Heart left ventricle (tissue), 16 donors: ENCODE data around the gene PLEKHG4. TPM values are rescaled to one million over a fixed set of nuclear protein-coding genes. Genes with fewer than 3 reads are reported as not detected.
A peak's percentile ranks its signal among the peaks of the same experiment; 100 is the strongest.

Experiments used
- ATAC-seq, 4 donors: fragments of 200-7000 bp; cut with Tn5 transposase; one replicate each; pipeline ENCODE4 v1.9.1; 2020 to 2022; ENCODE audit warnings: moderate library complexity in 4 of 4, mild to moderate bottlenecking in 3 of 4, moderate number of reproducible peaks in 1 of 4
- DNase-seq, 5 donors: peaks; one replicate each; pipeline ENCODE4 v3.0.0-alpha.2; 2020
- H3K27ac ChIP-seq, 12 donors: fragments of 200-600 bp; sonication (generic) in 4 of 12; one replicate each; pipeline versions ENCODE4 v1.5.0 to v1.8.0; 2016 to 2022; ENCODE audit warnings: mild to moderate bottlenecking in 2 of 12
- H3K27me3 ChIP-seq, 9 donors: fragments of 200-600 bp; sonication (generic) in 2 of 9; one replicate each; pipeline versions ENCODE4 v1.5.1 to v1.8.0; 2016 to 2022; ENCODE audit warnings: mild to moderate bottlenecking in 3 of 9
- H3K36me3 ChIP-seq, 9 donors: fragments of 200-600 bp; sonication (generic) in 2 of 9; one replicate each; pipeline versions ENCODE4 v1.5.0 to v1.8.0; 2018 to 2022; ENCODE audit warnings: mild to moderate bottlenecking in 2 of 9
- H3K4me1 ChIP-seq, 12 donors: fragments of 200-600 bp; sonication (generic) in 4 of 12; one replicate each; pipeline versions ENCODE4 v1.5.0 to v1.8.0; 2016 to 2022; ENCODE audit warnings: mild to moderate bottlenecking in 3 of 12
- H3K4me3 ChIP-seq, 12 donors: fragments of 200-600 bp; sonication (generic) in 4 of 12; one replicate each; pipeline versions ENCODE4 v1.5.0 to v1.8.0; 2017 to 2022; ENCODE audit warnings: mild to moderate bottlenecking in 9 of 12, moderate library complexity in 4 of 12
- H3K9me3 ChIP-seq, 12 donors: fragments of 200-600 bp; sonication (generic) in 4 of 12; one replicate each; pipeline versions ENCODE4 v1.5.0 to v1.8.0; 2016 to 2022; ENCODE audit warnings: mild to moderate bottlenecking in 1 of 12
- CTCF ChIP-seq, 12 donors: fragments of 200-600 bp; sonication (generic) in 4 of 12; IDR thresholded peaks; one replicate each; pipeline versions ENCODE4 v1.5.0 to v1.8.0; 2018 to 2022; ENCODE audit warnings: antibody characterized with exemption in 12 of 12, mild to moderate bottlenecking in 5 of 12
- POLR2A ChIP-seq, 2 donors: fragments of 450-650 bp; IDR thresholded peaks; one replicate each; pipeline ENCODE4 v1.6.1; 2017; ENCODE audit warnings: antibody characterized with exemption in 2 of 2, mild to moderate bottlenecking in 2 of 2, moderate library complexity in 2 of 2
- WGBS, 4 donors: extraction: QIAGEN DNeasy Blood & Tissue Kit in 2 of 4; methylation state at CpG; one replicate each; pipeline versions ENCODE4 v1.1.5 to v1.1.7; 2013 to 2018; 5-methylcytosine and 5-hydroxymethylcytosine counted together
- intact Hi-C, 10 donors: fragments of 100-400 bp; cut with DNase I; formaldehyde crosslinking; loops; one replicate each; pipeline versions ENCODE4 v1.11.1 to v1.14.2; 2022
- polyA plus RNA-seq, 2 donors: library from polyadenylated mRNA; stranded (reverse); fragments of 200-250 nt; gene quantifications; one replicate each; pipeline ENCODE4 v1.2.3, GENCODE V29; 2013
- total RNA-seq, 9 donors: library from RNA; depleted of rRNA in 2 of 9; stranded (reverse); fragments of >200 nt in 2 of 9; fragmentation: NEBNext Ultra II Directional in 3 of 9; extraction: Animal tissue kit (Norgen Biotek cat#: 25700) in 3 of 9; gene quantifications; one replicate each; pipeline versions ENCODE4 v1.1.0 to v1.2.4, GENCODE V29; 2016 to 2023
- donor health status: ischemic (EF 13 %, LVEDD 7.1; RV severe dilation, severe dysfunction).
- donor health status: healthy with polysubstance abuse.
- donor health status: DM: no; HTN: yes; CAD: no.
- donor health status: DM: no; HTN: no; CAD: no.
- donor health status: ischemic (EF 25% LVEDD 6.9; RV normal size, moderate dysfunction).
- donor health status: ischemic (EF 25% LVEDD 5.7; RV mildly dilated, moderate dysfunction).
- donor health status: healthy.
- donor health status: DM: yes; HTN: yes; CAD: no.
- donor health status: ischemic (EF 35%, LVEDD 5.7; RV mildly dilated, moderate dysfunction).
- donor health status: nonischemic (EF 11% LVEDD 7.7; RV severe dilation, severe dysfunction).
- donor health status: DM: yes; HTN: yes; CAD: no.
- donor health status: PGD.
- donor health status: ischemic (EF 29% LVEDD 5.4; RV normal size, mild dysfunction).
- donor health status: nonischemic (EF 23%, LVEDD 6.1; RV moderate dilation, normal function).

Gene PLEKHG4
- total and polyA plus RNA-seq, 11 donors: 0.44 to 4.0 (median 1.2) TPM

- intact Hi-C loops: no loop called here
- DNase-seq (no peak), ATAC-seq (no peak)
- H3K27ac ChIP-seq: no peak overlapping the region
- TF ChIP-seq POLR2A (IDR thresholded peaks at IDR 0.05) (no peak), CTCF (IDR thresholded peaks at IDR 0.05) (no peak)
- WGBS, 4 donors: 65 to 75% (median 70%) methylated on average over 3 of the region's 3 CpGs
- no peaks in the 10 kb centered on the region for H3K9me3 ChIP-seq
- peaks cover 0 to 7% (median 0%) of the 10 kb centered on the region in 12 donors for H3K4me1 ChIP-seq
- no peak overlapping the region for H3K4me3 ChIP-seq
- H3K36me3 ChIP-seq: no peaks in the 10 kb centered on the region
- peaks cover 0 to 6% (median 0%) of the 10 kb centered on the region in 9 donors for H3K27me3 ChIP-seq
Observed at GRCh38 chr16:67296420-67296819, 17.1 kb downstream of the PLEKHG4 start.

- DNase-seq: no peak
- Histone ChIP-seq H3K9me3 (no peaks in the 10 kb centered on the region), H3K4me1 (peaks cover 0 to 9% (median 2%) of the 10 kb centered on the region in 12 donors), H3K27me3 (peaks cover 0 to 6% (median 0%) of the 10 kb centered on the region in 9 donors), H3K4me3 (no peak overlapping the region), H3K27ac (no peak overlapping the region), H3K36me3 (no peaks in the 10 kb centered on the region)
- intact Hi-C loops: no loop called here
- 89 to 96% (median 94%) methylated on average over 9 of the region's 9 CpGs for WGBS, 4 donors
- TF ChIP-seq CTCF (IDR thresholded peaks at IDR 0.05): no peak
- no peak for TF ChIP-seq POLR2A (IDR thresholded peaks at IDR 0.05)
- no peak for ATAC-seq
Observed at GRCh38 chr16:67298277-67298676, 18.9 kb downstream of the PLEKHG4 start.

DNA sequence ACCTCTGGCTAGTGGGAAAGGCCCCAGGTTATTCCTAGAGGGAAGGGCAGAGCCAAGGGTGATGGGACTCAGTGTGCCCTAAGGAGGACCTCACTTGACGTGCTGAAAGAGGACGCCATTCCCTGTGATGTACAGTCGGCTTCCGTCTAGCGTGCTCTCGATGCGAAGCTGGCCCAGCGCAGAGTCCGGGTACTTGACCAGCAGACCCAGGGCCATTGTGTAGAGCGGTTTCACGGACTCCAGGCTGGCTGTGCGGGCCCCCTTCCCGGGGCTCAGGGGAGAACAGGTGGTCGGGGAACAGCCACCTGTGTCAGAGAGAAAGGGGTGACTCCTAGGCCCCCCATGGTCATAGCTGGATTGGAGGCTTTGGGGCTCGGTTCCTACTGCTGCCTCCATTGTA is 19.9 kb downstream of the PLEKHG4 start:
- intact Hi-C loops: no loop called here
- no peak for TF ChIP-seq POLR2A (IDR thresholded peaks at IDR 0.05)
- H3K9me3 ChIP-seq: no peaks in the 10 kb centered on the region
- 86 to 95% (median 94%) methylated on average over 1 to 15 of the region's 15 CpGs for WGBS, 4 donors
- no peak for DNase-seq
- H3K27me3 ChIP-seq: peaks cover 0 to 6% (median 0%) of the 10 kb centered on the region in 9 donors
- no peak overlapping the region for H3K27ac ChIP-seq
- H3K36me3 ChIP-seq: no peaks in the 10 kb centered on the region
- no peak for ATAC-seq
- H3K4me1 ChIP-seq: peaks cover 0 to 9% (median 2%) of the 10 kb centered on the region in 12 donors
- no peak overlapping the region for H3K4me3 ChIP-seq

DNA sequence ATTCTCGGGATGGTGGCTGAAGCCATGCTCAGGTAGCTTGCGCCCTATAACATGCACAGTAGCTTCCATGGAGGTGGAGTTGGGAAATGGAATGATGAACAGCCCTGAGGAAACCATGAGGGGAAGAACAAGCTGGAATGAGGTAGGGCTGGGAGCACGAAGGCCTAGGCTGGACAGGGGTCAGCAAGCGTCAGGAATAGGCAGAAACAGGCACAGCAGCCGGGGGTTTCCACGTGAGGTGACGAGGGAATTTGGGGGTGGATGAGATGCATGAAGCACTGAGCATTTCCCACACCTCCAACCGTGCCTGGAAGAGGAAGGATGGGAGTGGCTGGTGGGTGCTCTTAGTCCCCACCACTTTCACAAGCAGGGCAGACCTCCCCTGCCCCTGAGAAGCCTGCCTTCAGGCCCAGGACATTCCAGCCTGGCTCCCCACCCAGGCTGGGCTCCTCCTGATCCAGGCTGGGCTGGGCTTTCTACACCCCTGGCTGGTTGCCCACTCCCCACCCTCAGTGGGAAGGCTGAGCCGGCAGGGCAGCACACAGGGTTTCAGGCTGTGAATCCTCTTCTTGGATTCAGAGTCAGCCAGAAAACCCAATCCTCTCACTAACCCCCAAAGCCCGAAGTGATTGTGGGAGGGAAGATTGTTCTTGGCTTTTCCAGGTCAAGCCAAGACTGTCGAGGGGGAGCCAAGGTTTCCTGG is 21.9 kb downstream of the PLEKHG4 start:
- Histone ChIP-seq H3K36me3 (no peaks in the 10 kb centered on the region), H3K4me1 (peaks cover 0 to 9% (median 2%) of the 10 kb centered on the region in 12 donors), H3K27ac (no peak overlapping the region), H3K9me3 (no peaks in the 10 kb centered on the region), H3K27me3 (peaks cover 0 to under 1% (median 0%) of the 10 kb centered on the region in 9 donors), H3K4me3 (no peak overlapping the region)
- DNase-seq: peak in 3 of 5 donors; percentile 46 to 73 (median 59)
- 64 to 72% (median 71%) methylated on average over 11 of the region's 11 CpGs for WGBS, 4 donors
- intact Hi-C loops: no loop called here
- TF ChIP-seq CTCF (IDR thresholded peaks at IDR 0.05) (no peak), POLR2A (IDR thresholded peaks at IDR 0.05) (no peak)
- peak; percentile 38 to 77 (median 70) for ATAC-seq
